ENCODE results near the gene TMEM80.

- TF ChIP-seq CTCF (IDR thresholded peaks at IDR 0.05): no peak
- TF ChIP-seq POLR2A (IDR thresholded peaks at IDR 0.05): no peak
- no peak for TF ChIP-seq POLR2AphosphoS5 (IDR thresholded peaks at IDR 0.05; ENCODE audit: insufficient read depth in 1 of 2, low read depth in 1 of 2)
Observed at GRCh38 chr11:674406-674805, 21.2 kb upstream of the TMEM80 start.

Measured in vagina (tissue), 2 donors.